Breast epithelium (tissue), 4 donors: ENCODE data around the gene SIGLEC11. TPM values are rescaled to one million over a fixed set of nuclear protein-coding genes. Genes with fewer than 3 reads are reported as not detected.

Source experiments
- DNase-seq, 2 donors: peaks; one replicate each; pipeline ENCODE4 v3.0.0-alpha.2; 2019; ENCODE audit warnings: low spot score in 2 of 2
- H3K27ac ChIP-seq, 2 donors: fragments of 200-600 bp; sonication (generic) in 1 of 2; one replicate each; pipeline ENCODE4 v1.5.1; 2016 to 2019; ENCODE audit warnings: mild to moderate bottlenecking in 1 of 2
- H3K27me3 ChIP-seq, 2 donors: fragments of 200-600 bp; sonication (generic) in 1 of 2; one replicate each; pipeline versions ENCODE4 v1.5.1 to v1.6.0; 2017 to 2019; ENCODE audit warnings: control low read depth in 1 of 2, mild to moderate bottlenecking in 1 of 2
- H3K36me3 ChIP-seq: fragments of 200-600 bp; one replicate; pipeline ENCODE4 v1.5.1; 2019
- H3K4me1 ChIP-seq, 2 donors: fragments of 200-600 bp; sonication (generic); one replicate each; pipeline ENCODE4 v1.5.1; 2016 to 2019; ENCODE audit warnings: control low read depth in 1 of 2
- H3K4me3 ChIP-seq, 3 donors: fragments of 200-600 bp; sonication (generic); 1 replicate in 2 of 3; 2 replicates in 1 of 3; pipeline ENCODE4 v1.5.1; 2016 to 2019; ENCODE audit warnings: mild to moderate bottlenecking in 3 of 3, moderate library complexity in 2 of 3
- H3K9me3 ChIP-seq, 2 donors: fragments of 200-600 bp; sonication (generic) in 1 of 2; one replicate each; pipeline ENCODE4 v1.5.1; 2016 to 2019; ENCODE audit warnings: control low read depth in 1 of 2
- CTCF ChIP-seq, 3 donors: fragments of 450-650 bp; IDR thresholded peaks; one replicate each; pipeline ENCODE4 v1.5.1; 2016 to 2017; ENCODE audit warnings: antibody characterized with exemption in 3 of 3, mild to moderate bottlenecking in 3 of 3, moderate library complexity in 3 of 3
- POLR2A ChIP-seq: fragments of 450-650 bp; IDR thresholded peaks from one replicate; pipeline ENCODE4 v1.6.1; 2016; ENCODE audit warnings: antibody characterized with exemption, mild to moderate bottlenecking, moderate library complexity
- POLR2AphosphoS5 ChIP-seq, 3 donors: sonication (generic); formaldehyde crosslinking; IDR thresholded peaks; one replicate each; pipeline ENCODE4 v1.6.1; 2017; ENCODE audit warnings: antibody characterized with exemption in 3 of 3
- intact Hi-C: fragments of 100-400 bp; cut with DNase I; formaldehyde crosslinking; loops from one replicate; pipeline ENCODE4 v1.15.1; 2023; ENCODE audit warnings: low total_unique reads
- total RNA-seq, 3 donors: library from RNA; depleted of rRNA; stranded (reverse); fragments of >200 nt; gene quantifications; one replicate each; pipeline ENCODE4 v1.1.0, GENCODE V29; 2016

Gene SIGLEC11
- total RNA-seq, 3 donors from 2014 or later = 0.59 to 2.2 (median 0.66) TPM

GRCh38 chr19:50000038-50000840, 39.3 kb upstream of the SIGLEC11 start:
- H3K9me3 ChIP-seq = no peaks in the 10 kb centered on the region
- no peak overlapping the region for H3K27ac ChIP-seq
- peaks cover 9% of the 10 kb centered on the region for H3K36me3 ChIP-seq
- TF ChIP-seq CTCF (IDR thresholded peaks at IDR 0.05) (no peak), POLR2A (no peak), POLR2AphosphoS5 (IDR thresholded peaks at IDR 0.05) (no peak)
- H3K27me3 ChIP-seq = no peaks in the 10 kb centered on the region
- no peak overlapping the region for H3K4me3 ChIP-seq
- no peak for DNase-seq
- intact Hi-C loops = no loop called here
- H3K4me1 ChIP-seq = no peaks in the 10 kb centered on the region

- intact Hi-C loops = no loop called here
- Histone ChIP-seq H3K36me3 (peaks cover 16% of the 10 kb centered on the region), H3K4me1 (no peaks in the 10 kb centered on the region), H3K4me3 (no peak overlapping the region), H3K27ac (no peak overlapping the region), H3K27me3 (no peaks in the 10 kb centered on the region), H3K9me3 (no peaks in the 10 kb centered on the region)
- no peak for DNase-seq
- TF ChIP-seq POLR2AphosphoS5 (IDR thresholded peaks at IDR 0.05) (no peak), CTCF (IDR thresholded peaks at IDR 0.05) (no peak)
These were observed 38.5 kb upstream of the SIGLEC11 start for GRCh38 chr19:49999371-50000010.

GRCh38 chr19:49997709-49998108, 36.7 kb upstream of the SIGLEC11 start:
- peaks cover 17% of the 10 kb centered on the region for H3K36me3 ChIP-seq

GRCh38 chr19:49988433-49988832, 27.5 kb upstream of the SIGLEC11 start:
- Histone ChIP-seq H3K9me3 (no peaks in the 10 kb centered on the region), H3K27me3 (no peaks in the 10 kb centered on the region), H3K27ac (no peak overlapping the region), H3K4me1 (no peaks in the 10 kb centered on the region), H3K4me3 (no peak overlapping the region), H3K36me3 (no peaks in the 10 kb centered on the region)
- no peak for DNase-seq
- intact Hi-C loops = no loop called here
- TF ChIP-seq POLR2AphosphoS5 (IDR thresholded peaks at IDR 0.05) (no peak), POLR2A (no peak), CTCF (IDR thresholded peaks at IDR 0.05) (no peak)

More at GRCh38 chr19:49997709-49998108, 36.7 kb upstream of the SIGLEC11 start:
- intact Hi-C loops = no loop called here
- no peaks in the 10 kb centered on the region for H3K9me3 ChIP-seq
- no peaks in the 10 kb centered on the region for H3K4me1 ChIP-seq
- H3K27ac ChIP-seq = no peak overlapping the region
- H3K27me3 ChIP-seq = no peaks in the 10 kb centered on the region
- no peak overlapping the region for H3K4me3 ChIP-seq
- no peak for DNase-seq
- no peak for TF ChIP-seq POLR2AphosphoS5 (IDR thresholded peaks at IDR 0.05)
- TF ChIP-seq POLR2A = no peak
- TF ChIP-seq CTCF (IDR thresholded peaks at IDR 0.05) = no peak

- no peak overlapping the region for H3K4me3 ChIP-seq
- intact Hi-C loops = no loop called here
- H3K27me3 ChIP-seq = no peaks in the 10 kb centered on the region
- TF ChIP-seq CTCF (IDR thresholded peaks at IDR 0.05) = no peak
- TF ChIP-seq POLR2AphosphoS5 (IDR thresholded peaks at IDR 0.05) = no peak
- TF ChIP-seq POLR2A = no peak
- DNase-seq = no peak
- no peaks in the 10 kb centered on the region for H3K36me3 ChIP-seq
- no peaks in the 10 kb centered on the region for H3K9me3 ChIP-seq
- no peak overlapping the region for H3K27ac ChIP-seq
- H3K4me1 ChIP-seq = no peaks in the 10 kb centered on the region
These were observed 27.0 kb upstream of the SIGLEC11 start for GRCh38 chr19:49988007-49988406.
